Kidney (tissue), 14 donors: Measurements from ENCODE around the gene PLPPR1. TPM values are rescaled to one million over a fixed set of nuclear protein-coding genes. Genes with fewer than 3 reads are reported as not detected.

ENCODE experiments used
- DNase-seq, 5 donors: peaks; one replicate each; pipeline ENCODE4 v3.0.0-alpha.2; 2013 to 2020
- FAIRE-seq: peaks from 2 replicates; lab custom pipeline; 2012; peaks lifted over from hg19 to GRCh38; lab: Jason Lieb, UNC
- H3K27ac ChIP-seq, 2 donors: one replicate each; pipeline ENCODE4 v1.7.0; 2013; ENCODE audit warnings: low read depth in 2 of 2, low read length in 2 of 2, inconsistent platforms in 1 of 2
- H3K27me3 ChIP-seq: one replicate; pipeline ENCODE4 v1.7.1; 2013; ENCODE audit warnings: low read length, inconsistent platforms; ENCODE audit not compliant: control insufficient read depth, insufficient read depth
- H3K36me3 ChIP-seq, 3 donors: one replicate each; pipeline versions ENCODE4 v1.7.0 to v1.7.1; 2013; ENCODE audit warnings: low read length in 3 of 3, control low read depth in 1 of 3, inconsistent platforms in 1 of 3; ENCODE audit not compliant: insufficient read depth in 3 of 3, control insufficient read depth in 2 of 3
- H3K4me1 ChIP-seq, 3 donors: one replicate each; pipeline versions ENCODE4 v1.7.0 to v1.7.1; 2013; ENCODE audit warnings: low read length in 3 of 3, inconsistent platforms in 1 of 3, low read depth in 1 of 3; ENCODE audit not compliant: control insufficient read depth in 2 of 3, insufficient read depth in 2 of 3
- H3K4me3 ChIP-seq, 3 donors: one replicate each; pipeline versions ENCODE4 v1.7.0 to v1.8.1; 2013; ENCODE audit warnings: low read length in 3 of 3, control low read depth in 1 of 3, inconsistent platforms in 1 of 3
- H3K9ac ChIP-seq, 3 donors: one replicate each; pipeline versions ENCODE4 v1.7.0 to v1.7.1; 2013; ENCODE audit warnings: low read length in 3 of 3, control low read depth in 1 of 3, inconsistent platforms in 1 of 3
- H3K9me3 ChIP-seq, 3 donors: one replicate each; pipeline versions ENCODE4 v1.7.0 to v1.7.1; 2013; ENCODE audit warnings: low read length in 3 of 3, control low read depth in 1 of 3, inconsistent platforms in 1 of 3; ENCODE audit not compliant: control insufficient read depth in 2 of 3, insufficient read depth in 1 of 3
- intact Hi-C: fragments of 100-400 bp; cut with DNase I; formaldehyde crosslinking; loops from one replicate; pipeline ENCODE4 v1.11.1; 2022
- polyA plus RNA-seq: library from polyadenylated mRNA; stranded (reverse); fragments of 350-450 nt; fragmentation: Illumina TruSeq; extraction: RNeasy Lipid Tissue Mini Kit (QIAGEN cat#74804); gene quantifications from one replicate; pipeline ENCODE4 v1.2.3, GENCODE V29; 2014; ENCODE audit warnings: low read depth, low replicate concordance; ENCODE audit not compliant: insufficient read depth
- total RNA-seq: library from RNA; stranded (reverse); fragmentation: NEBNext Ultra II Directional; extraction: Animal tissue kit (Norgen Biotek cat#: 25700); gene quantifications from one replicate; pipeline ENCODE4 v1.2.1, GENCODE V29; 2021
- TF ChIP-seq, protein P1 (sequence below): IDR thresholded peaks from 3 replicates; pipeline ENCODE4 v1.5.1; 2012; ENCODE audit warnings: mild to moderate bottlenecking, moderate library complexity, borderline replicate concordance; ENCODE audit not compliant: insufficient read depth; ENCODE audit errors: extremely low read depth
- donor health status: control.
- donor health status: control.
- donor health status: control.
- donor health status: control.
- donor health status: control.
- donor health status: DM: yes; HTN: yes; CAD: no.
- donor health status: Normal renal cell carcinoma (clear cell type).

PLPPR1 gene
- total and polyA plus RNA-seq, 2 donors from 2014 or later: 0.98 to 21.6 TPM

DNA sequence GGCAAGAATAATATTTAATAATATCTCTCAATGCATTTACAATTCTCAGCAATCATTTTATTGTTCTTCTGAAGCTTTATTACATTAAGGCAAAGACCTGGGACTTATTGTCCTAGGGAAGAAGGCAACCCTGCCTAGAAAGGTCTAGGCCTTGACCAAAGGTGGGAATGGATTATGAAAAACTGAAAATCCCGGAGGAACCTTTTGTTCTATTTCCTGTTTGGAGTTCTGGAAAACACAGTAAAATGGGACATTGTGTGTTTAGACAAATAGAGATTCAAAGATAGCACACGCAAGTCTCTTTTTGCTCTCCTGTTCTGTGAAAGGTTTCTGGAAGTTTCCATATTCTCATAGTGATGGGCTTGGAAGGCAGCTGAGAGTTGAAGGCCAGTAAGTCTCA lies 325.2 kb downstream of the PLPPR1 start:
- DNase-seq: no peak
- Histone ChIP-seq H3K27ac (no peak overlapping the region), H3K4me1 (no peaks in the 10 kb centered on the region), H3K4me3 (no peak overlapping the region), H3K9ac (no peak overlapping the region), H3K9me3 (no peaks in the 10 kb centered on the region), H3K27me3 (no peaks in the 10 kb centered on the region), H3K36me3 (no peaks in the 10 kb centered on the region)
- intact Hi-C loops: no loop called here
- FAIRE-seq: no peak
- TF ChIP-seq, protein P1, sequence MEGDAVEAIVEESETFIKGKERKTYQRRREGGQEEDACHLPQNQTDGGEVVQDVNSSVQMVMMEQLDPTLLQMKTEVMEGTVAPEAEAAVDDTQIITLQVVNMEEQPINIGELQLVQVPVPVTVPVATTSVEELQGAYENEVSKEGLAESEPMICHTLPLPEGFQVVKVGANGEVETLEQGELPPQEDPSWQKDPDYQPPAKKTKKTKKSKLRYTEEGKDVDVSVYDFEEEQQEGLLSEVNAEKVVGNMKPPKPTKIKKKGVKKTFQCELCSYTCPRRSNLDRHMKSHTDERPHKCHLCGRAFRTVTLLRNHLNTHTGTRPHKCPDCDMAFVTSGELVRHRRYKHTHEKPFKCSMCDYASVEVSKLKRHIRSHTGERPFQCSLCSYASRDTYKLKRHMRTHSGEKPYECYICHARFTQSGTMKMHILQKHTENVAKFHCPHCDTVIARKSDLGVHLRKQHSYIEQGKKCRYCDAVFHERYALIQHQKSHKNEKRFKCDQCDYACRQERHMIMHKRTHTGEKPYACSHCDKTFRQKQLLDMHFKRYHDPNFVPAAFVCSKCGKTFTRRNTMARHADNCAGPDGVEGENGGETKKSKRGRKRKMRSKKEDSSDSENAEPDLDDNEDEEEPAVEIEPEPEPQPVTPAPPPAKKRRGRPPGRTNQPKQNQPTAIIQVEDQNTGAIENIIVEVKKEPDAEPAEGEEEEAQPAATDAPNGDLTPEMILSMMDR: no peak

DNA sequence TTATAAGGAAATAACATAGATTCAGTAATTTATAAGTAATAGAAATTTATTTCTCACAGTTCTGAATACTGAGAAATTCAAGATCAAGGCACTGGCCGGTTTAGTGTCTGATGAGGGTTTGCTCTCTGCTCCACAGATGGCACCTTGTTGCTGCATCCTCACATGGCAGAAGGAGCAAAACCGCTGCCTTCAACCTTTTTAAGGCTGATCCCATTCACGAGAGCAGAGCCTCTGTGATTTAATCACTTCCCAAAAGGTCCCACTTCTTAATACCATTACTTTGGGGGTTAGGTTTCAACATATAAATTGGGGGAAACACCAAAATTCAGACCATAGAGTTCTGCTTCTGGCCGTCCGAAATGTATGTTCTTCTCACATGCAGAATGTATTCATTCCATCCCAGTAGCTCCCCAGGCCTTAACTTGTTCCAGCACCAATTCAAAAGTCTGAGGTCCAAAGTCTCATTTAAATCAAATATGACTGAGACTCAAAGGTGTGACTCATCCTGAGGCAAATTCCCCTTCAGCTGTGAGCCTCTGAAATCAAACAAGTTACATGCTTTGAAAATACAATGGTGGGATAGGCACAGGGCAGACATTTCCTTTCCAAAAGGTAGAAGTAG lies 325.7 kb downstream of the PLPPR1 start:
- Histone ChIP-seq H3K9ac (no peak overlapping the region), H3K4me1 (no peaks in the 10 kb centered on the region), H3K27ac (no peak overlapping the region), H3K9me3 (no peaks in the 10 kb centered on the region), H3K27me3 (no peaks in the 10 kb centered on the region), H3K4me3 (no peak overlapping the region), H3K36me3 (no peaks in the 10 kb centered on the region)
- TF ChIP-seq, protein P1: no peak
- FAIRE-seq: no peak
- DNase-seq: no peak
- intact Hi-C loops: no loop called here

GRCh38 chr9:101354765-101355708 lies 326.5 kb downstream of the PLPPR1 start:
- Histone ChIP-seq H3K27ac (no peak overlapping the region), H3K36me3 (no peaks in the 10 kb centered on the region), H3K4me3 (no peak overlapping the region), H3K9ac (no peak overlapping the region), H3K9me3 (no peaks in the 10 kb centered on the region), H3K4me1 (no peaks in the 10 kb centered on the region), H3K27me3 (no peaks in the 10 kb centered on the region)
- no peak for DNase-seq
- TF ChIP-seq, protein P1: no peak
- intact Hi-C loops: no loop called here
- no peak for FAIRE-seq
